Skeletal muscle tissue (tissue), 4 donors: ENCODE results near the gene PITPNB. TPM values are rescaled to one million over a fixed set of nuclear protein-coding genes. Genes with fewer than 3 reads are reported as not detected.

ENCODE experiments used
- H3K27ac ChIP-seq: one replicate; pipeline ENCODE4 v1.7.0; 2013; ENCODE audit warnings: mild to moderate bottlenecking, low read depth, low read length, inconsistent platforms
- H3K27me3 ChIP-seq, 3 donors: one replicate each; pipeline ENCODE4 v1.7.0; 2013; ENCODE audit warnings: low read length in 3 of 3; ENCODE audit not compliant: control insufficient read depth in 3 of 3, insufficient read depth in 3 of 3
- H3K36me3 ChIP-seq, 3 donors: one replicate each; pipeline ENCODE4 v1.7.0; 2013; ENCODE audit warnings: low read length in 3 of 3; ENCODE audit not compliant: control insufficient read depth in 3 of 3, insufficient read depth in 3 of 3
- H3K4me1 ChIP-seq, 3 donors: one replicate each; pipeline ENCODE4 v1.7.0; 2013; ENCODE audit warnings: low read length in 3 of 3, mild to moderate bottlenecking in 3 of 3; ENCODE audit not compliant: control insufficient read depth in 3 of 3, insufficient read depth in 3 of 3
- H3K4me3 ChIP-seq, 3 donors: one replicate each; pipeline ENCODE4 v1.7.0; 2013; ENCODE audit warnings: low read length in 3 of 3
- H3K9ac ChIP-seq, 3 donors: one replicate each; pipeline ENCODE4 v1.7.0; 2013; ENCODE audit warnings: low read length in 3 of 3, mild to moderate bottlenecking in 3 of 3, moderate library complexity in 2 of 3, low read depth in 1 of 3
- H3K9me3 ChIP-seq, 3 donors: one replicate each; pipeline ENCODE4 v1.7.0; 2013; ENCODE audit warnings: low read length in 3 of 3; ENCODE audit not compliant: control insufficient read depth in 3 of 3
- total RNA-seq: library from RNA; depleted of rRNA; stranded (reverse); fragments of >200 nt; gene quantifications from one replicate; pipeline ENCODE4 v1.2.3, GENCODE V29; 2014
- donor health status: Osteomylitis.

Gene PITPNB
- total RNA-seq, 1 donor from 2014 or later: 36.5 TPM

DNA sequence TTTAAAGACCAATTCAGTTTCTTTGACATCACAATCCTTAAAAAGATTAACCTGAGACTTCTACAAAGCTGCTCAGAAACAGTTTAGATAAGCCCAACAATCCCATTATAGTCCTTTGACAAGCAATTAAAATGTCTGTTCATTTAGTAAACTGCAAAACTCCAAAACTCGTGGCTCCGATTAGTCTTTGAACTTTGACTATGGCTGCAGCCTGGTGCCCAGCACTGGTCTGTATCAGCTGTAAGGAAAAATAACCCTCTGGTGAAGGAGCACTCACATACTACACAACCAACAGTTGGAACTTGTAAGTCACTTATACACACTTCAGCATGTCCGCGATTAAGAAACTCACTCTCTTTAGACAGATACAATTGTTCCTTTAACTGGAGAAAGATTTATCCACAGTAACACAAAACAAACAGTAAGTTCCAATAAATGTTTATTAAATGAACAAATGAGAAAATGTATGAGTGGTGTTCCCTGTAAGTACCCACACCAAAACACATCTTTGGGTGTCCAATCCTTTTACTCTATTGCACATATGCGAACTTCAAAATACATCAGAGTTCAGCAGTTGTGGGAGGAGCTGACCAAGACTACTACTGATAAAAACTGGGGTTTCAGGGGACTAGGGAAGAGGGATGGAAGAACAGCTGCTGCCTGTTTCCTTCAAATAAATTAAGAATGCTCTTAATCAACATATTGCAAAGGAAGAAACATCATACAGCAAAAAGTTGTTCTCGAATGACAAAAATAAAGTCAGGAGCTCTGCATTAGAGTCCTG is 36.4 kb downstream of the PITPNB start:
- H3K36me3 ChIP-seq: peaks cover 0 to 6% (median 4%) of the 10 kb centered on the region in 3 donors
- H3K9ac ChIP-seq: no peak overlapping the region
- no peak overlapping the region for H3K4me3 ChIP-seq
- H3K9me3 ChIP-seq: no peaks in the 10 kb centered on the region
- H3K27ac ChIP-seq: no peak overlapping the region
- H3K27me3 ChIP-seq: no peaks in the 10 kb centered on the region
- H3K4me1 ChIP-seq: peaks cover 6 to 12% (median 12%) of the 10 kb centered on the region in 3 donors

DNA sequence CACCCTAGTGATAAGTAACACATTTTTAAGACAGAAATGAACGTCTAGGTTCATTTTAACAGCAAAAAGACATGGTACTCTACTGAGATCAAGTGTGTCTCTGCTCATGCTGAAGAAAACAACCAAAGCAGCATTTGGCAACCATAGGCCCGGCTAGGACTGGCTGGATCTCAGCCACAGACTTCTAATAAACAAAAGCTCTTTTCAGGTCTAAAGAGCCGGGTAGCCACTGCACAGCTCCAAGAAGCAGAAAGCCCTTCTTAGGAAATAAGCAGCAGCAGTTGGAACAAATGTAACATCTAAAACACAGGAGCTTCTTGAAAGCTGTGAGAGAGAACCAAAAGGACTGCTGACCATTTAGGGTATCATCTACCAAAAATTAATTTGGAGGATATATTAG is 37.6 kb downstream of the PITPNB start:
- Histone ChIP-seq H3K36me3 (peaks cover 0 to 6% (median 4%) of the 10 kb centered on the region in 3 donors), H3K27me3 (no peaks in the 10 kb centered on the region), H3K9me3 (no peaks in the 10 kb centered on the region), H3K27ac (peak overlapping the region; percentile 57), H3K4me1 (peaks cover 3 to 13% (median 11%) of the 10 kb centered on the region in 3 donors), H3K4me3 (no peak overlapping the region), H3K9ac (peak overlapping the region in 1 of 3 donors; percentile 1)

DNA sequence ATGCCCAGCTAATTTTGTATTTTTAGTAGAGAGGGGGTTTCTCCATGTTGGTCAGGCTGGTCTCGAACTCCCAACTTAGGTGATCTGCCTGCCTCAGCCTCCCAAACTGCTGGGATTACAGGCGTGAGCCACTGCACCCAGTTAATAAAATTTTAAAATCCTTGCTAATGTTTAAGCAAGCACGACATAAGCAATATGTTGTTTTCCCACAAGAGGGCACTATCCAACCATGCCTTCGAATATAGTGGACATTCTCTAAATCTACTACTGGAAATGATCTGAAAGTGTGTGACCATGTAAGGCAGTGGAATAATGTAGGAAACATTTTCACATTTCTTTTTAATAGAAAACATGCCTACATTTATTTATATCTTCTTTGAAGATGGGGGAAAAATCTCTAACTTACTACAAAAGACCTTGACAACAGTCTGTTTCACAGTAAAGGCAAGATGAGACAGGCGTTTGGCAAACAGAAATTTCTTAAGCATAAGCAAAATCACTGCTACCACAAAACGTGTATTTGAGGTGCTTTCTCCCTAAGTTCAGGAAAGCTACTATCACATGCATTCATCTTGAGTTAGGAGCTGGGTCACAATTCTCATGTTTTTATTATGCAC is 38.2 kb downstream of the PITPNB start:
- Histone ChIP-seq H3K9me3 (no peaks in the 10 kb centered on the region), H3K27me3 (no peaks in the 10 kb centered on the region), H3K36me3 (peaks cover 0 to 6% (median 4%) of the 10 kb centered on the region in 3 donors), H3K4me3 (no peak overlapping the region), H3K9ac (peak overlapping the region in 1 of 3 donors; percentile 1), H3K27ac (peak overlapping the region; percentile 57), H3K4me1 (peaks cover 0 to 13% (median 9%) of the 10 kb centered on the region in 3 donors)

DNA sequence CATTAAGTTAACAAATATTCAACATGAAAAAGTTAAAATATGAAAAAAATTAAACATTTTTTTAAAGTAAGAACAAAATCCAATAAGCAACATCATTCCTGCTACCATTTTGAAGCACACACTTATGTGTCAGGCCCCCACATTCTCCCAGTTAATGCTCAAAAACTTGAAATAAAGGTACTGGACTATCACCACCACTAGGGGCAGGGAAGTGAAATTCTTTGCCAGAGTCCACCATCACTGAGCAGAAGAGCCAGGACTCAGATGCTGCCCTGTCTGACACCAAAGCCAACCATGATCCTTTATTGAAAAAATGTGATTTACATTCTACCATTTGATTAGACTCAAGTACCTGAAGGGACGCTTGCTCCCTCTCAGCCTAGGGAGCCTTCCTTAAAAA is 39.1 kb downstream of the PITPNB start:
- Histone ChIP-seq H3K27me3 (no peaks in the 10 kb centered on the region), H3K4me1 (peaks cover 0 to 19% (median 9%) of the 10 kb centered on the region in 3 donors), H3K27ac (no peak overlapping the region), H3K36me3 (peaks cover 0 to 6% (median 4%) of the 10 kb centered on the region in 3 donors), H3K9ac (no peak overlapping the region), H3K4me3 (no peak overlapping the region), H3K9me3 (no peaks in the 10 kb centered on the region)

DNA sequence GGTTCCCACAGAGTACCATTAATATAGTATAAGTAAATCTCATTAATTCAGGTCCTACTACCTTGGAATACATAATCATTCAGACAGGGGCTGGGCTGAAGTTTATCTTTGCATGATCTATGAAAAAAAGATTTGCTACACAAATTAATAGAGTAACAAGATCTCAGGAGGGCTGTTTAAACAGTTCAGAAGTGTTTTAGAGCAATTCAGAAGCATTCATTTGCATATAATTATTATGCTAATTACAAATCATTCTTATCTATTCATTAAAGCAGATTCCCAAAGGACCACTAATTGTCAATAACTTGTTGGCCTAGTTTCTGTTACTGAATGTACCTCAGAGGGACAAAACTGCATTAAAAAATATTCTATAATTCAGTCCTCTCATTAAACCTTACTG is 40.5 kb downstream of the PITPNB start:
- Histone ChIP-seq H3K4me3 (no peak overlapping the region), H3K27ac (no peak overlapping the region), H3K4me1 (peaks cover 0 to 27% (median 11%) of the 10 kb centered on the region in 3 donors), H3K9me3 (no peaks in the 10 kb centered on the region), H3K27me3 (no peaks in the 10 kb centered on the region), H3K9ac (no peak overlapping the region), H3K36me3 (no peaks in the 10 kb centered on the region)

DNA sequence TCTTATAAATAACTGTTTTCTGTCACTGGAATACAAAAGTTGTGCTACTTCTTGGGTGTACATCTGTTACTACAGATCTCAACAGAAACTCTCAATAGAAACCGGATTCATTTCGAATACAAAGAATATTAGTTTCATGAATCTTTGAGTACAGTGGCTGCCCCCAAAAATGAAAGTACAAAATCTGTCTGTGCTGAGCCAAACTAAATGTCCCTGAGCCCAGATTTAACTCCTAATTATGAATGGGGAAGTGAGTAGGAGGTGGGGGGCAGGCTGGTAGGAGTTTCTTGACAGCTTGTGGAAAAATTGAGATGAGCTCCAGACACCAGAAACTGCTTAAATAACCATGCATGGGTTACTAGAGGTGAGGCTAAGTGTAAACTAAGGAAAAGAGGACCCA is 41.6 kb downstream of the PITPNB start:
- H3K9me3 ChIP-seq: no peaks in the 10 kb centered on the region
- H3K27ac ChIP-seq: no peak overlapping the region
- H3K4me1 ChIP-seq: peaks cover 0 to 30% (median 14%) of the 10 kb centered on the region in 3 donors
- no peaks in the 10 kb centered on the region for H3K27me3 ChIP-seq
- H3K9ac ChIP-seq: no peak overlapping the region
- H3K4me3 ChIP-seq: no peak overlapping the region
- peaks cover 0 to 2% (median 0%) of the 10 kb centered on the region in 3 donors for H3K36me3 ChIP-seq

DNA sequence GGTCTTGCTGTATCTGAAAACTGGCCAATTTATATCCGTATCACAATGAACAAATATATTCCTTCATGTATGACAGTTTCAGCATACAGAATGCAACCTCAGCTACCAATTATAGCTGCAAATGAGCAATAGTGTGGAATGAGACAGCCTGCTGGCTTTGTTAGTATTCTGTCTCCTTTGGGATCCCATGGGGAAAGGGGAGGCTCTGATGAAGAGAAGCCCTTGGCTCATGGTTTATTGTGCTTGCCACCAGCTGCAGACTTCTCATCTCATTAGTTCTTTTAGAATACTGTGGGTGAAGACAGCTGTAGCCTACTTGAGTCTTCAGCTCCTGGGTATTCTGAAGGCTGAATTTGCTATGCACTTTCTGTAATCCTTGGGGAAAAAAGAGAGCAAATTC is 42.4 kb downstream of the PITPNB start:
- Histone ChIP-seq H3K9ac (no peak overlapping the region), H3K9me3 (no peaks in the 10 kb centered on the region), H3K4me1 (peaks cover 0 to 30% (median 14%) of the 10 kb centered on the region in 3 donors), H3K36me3 (peaks cover 2 to 4% (median 2%) of the 10 kb centered on the region in 3 donors), H3K27me3 (no peaks in the 10 kb centered on the region), H3K27ac (no peak overlapping the region), H3K4me3 (no peak overlapping the region)

DNA sequence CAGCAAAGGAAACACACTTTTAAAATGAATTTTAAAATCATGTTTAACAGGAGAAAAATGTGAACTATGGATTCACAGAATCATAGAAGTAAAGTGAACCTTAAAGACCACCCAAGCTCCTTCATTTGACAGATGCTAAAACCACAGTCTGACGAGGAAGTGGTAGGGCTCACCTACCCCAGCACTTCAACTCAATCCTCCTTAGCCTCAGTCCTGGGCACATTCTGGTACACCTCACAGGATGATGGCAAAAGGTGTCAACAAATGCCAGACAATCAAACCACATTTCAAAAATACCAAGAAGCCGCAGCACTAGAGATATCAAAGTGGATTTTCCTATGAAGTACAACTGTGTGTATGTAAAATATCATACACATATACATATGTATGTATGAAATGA is 43.1 kb downstream of the PITPNB start:
- Histone ChIP-seq H3K36me3 (peaks cover 3 to 12% (median 7%) of the 10 kb centered on the region in 3 donors), H3K4me3 (no peak overlapping the region), H3K27ac (no peak overlapping the region), H3K4me1 (peaks cover 0 to 26% (median 8%) of the 10 kb centered on the region in 3 donors), H3K9me3 (no peaks in the 10 kb centered on the region), H3K9ac (no peak overlapping the region), H3K27me3 (no peaks in the 10 kb centered on the region)

DNA sequence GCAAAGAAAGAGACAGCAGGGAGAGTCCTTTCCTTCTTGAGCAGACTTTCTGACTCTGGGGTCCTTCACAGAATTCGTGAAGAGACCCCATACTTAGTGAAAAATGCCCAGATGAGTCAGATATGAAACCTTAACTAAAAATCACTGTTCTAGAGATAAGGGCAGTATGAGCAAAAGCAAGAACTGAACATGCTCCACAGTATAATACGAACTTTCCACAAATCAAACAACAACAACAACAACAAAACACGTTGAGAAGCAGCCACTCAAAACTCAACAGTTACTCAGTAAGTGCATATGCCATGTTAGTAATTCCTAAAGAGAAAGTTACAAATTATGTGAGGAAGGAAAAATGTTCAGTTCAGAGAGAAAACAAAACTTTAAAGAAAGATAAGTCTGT is 44.3 kb downstream of the PITPNB start:
- H3K4me3 ChIP-seq: no peak overlapping the region
- H3K9me3 ChIP-seq: no peaks in the 10 kb centered on the region
- no peaks in the 10 kb centered on the region for H3K27me3 ChIP-seq
- peaks cover 3 to 13% (median 7%) of the 10 kb centered on the region in 3 donors for H3K36me3 ChIP-seq
- H3K4me1 ChIP-seq: peaks cover 0 to 25% (median 5%) of the 10 kb centered on the region in 3 donors
- H3K27ac ChIP-seq: no peak overlapping the region
- no peak overlapping the region for H3K9ac ChIP-seq

DNA sequence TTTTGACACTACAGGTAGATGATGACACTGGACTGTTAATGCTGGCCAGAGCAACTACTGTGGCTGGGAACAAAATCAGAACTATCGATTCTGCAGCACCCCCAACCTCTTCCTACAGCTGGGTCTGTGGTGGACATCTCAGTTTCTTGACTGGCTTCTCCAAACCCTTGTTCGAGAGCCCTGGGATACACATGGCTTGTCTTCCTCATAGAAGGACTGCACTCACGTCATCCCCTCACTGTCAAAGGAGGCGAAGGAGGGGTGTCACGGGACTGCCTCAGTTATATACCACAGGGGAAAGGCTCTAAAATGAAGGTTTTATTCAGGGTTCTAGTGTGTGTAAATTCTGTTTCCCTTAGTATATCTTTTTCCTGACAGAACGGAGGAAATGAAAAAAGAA is 44.9 kb downstream of the PITPNB start:
- H3K27ac ChIP-seq: no peak overlapping the region
- H3K27me3 ChIP-seq: no peaks in the 10 kb centered on the region
- no peak overlapping the region for H3K9ac ChIP-seq
- no peaks in the 10 kb centered on the region for H3K9me3 ChIP-seq
- H3K36me3 ChIP-seq: peaks cover 3 to 15% (median 7%) of the 10 kb centered on the region in 3 donors
- H3K4me3 ChIP-seq: no peak overlapping the region
- peaks cover 0 to 25% (median 5%) of the 10 kb centered on the region in 3 donors for H3K4me1 ChIP-seq
